SK-N-SH (cell line): Measurements from ENCODE around the gene WWC1. TPM values are rescaled to one million over a fixed set of nuclear protein-coding genes. Genes with fewer than 3 reads are reported as not detected.
A peak's percentile ranks its signal among the peaks of the same experiment; 100 is the strongest.

Experiments used
- CTCF ChIA-PET: fragments of 300-600, 350-600 bp; formaldehyde crosslinking; extraction: SDS; loops from one replicate; lab custom pipeline; 2021; lab: Yijun Ruan, JAX
- POLR2A ChIA-PET: fragments of 350-600 bp; sonication (Branson Sonifier 250); formaldehyde crosslinking; extraction: SDS; loops from one replicate; lab custom pipeline; 2020; ENCODE audit warnings: antibody characterized with exemption, inconsistent platforms; lab: Yijun Ruan, JAX
- DNase-seq: peaks from one replicate; pipeline ENCODE4 v3.0.0; 2012
- H2AFZ ChIP-seq: fragments of 200-600 bp; sonication (generic); 2 replicates; pipeline ENCODE4 v1.8.1; 2016; ENCODE audit warnings: antibody characterized with exemption, mild to moderate bottlenecking, low read depth
- H3F3A ChIP-seq: fragments of 200-600 bp; sonication (generic); replicated peaks from 2 replicates; pipeline ENCODE3; 2016; ENCODE audit warnings: antibody characterized with exemption, mild to moderate bottlenecking; ENCODE audit not compliant: insufficient read depth
- H3K27ac ChIP-seq, 2 experiments: fragments of 200-500 bp in 1 of 2; fragments of 200-600 bp in 1 of 2; sonication (Bioruptor generic) in 1 of 2; sonication (generic), shearing (Covaris generic) in 1 of 2; 2 replicates each; pipeline versions ENCODE4 v1.5.1 to v1.6.1; 2014 to 2016; ENCODE audit warnings: low read depth in 2 of 2, inconsistent platforms in 1 of 2, low read length in 1 of 2, mild to moderate bottlenecking in 1 of 2, mixed read lengths in 1 of 2
- H3K27me3 ChIP-seq: fragments of 200-600 bp; sonication (generic), shearing (Covaris generic); 2 replicates; pipeline ENCODE4 v1.6.1; 2016; ENCODE audit warnings: mixed run types; ENCODE audit not compliant: insufficient read depth
- H3K36me3 ChIP-seq, 2 experiments: fragments of 200-500 bp in 1 of 2; fragments of 200-600 bp in 1 of 2; sonication (Bioruptor generic) in 1 of 2; sonication (generic) in 1 of 2; replicated peaks in 1 of 2; 2 replicates each; pipeline versions ENCODE3 to v1.5.1; 2014 to 2016; ENCODE audit warnings: low read length in 1 of 2, mild to moderate bottlenecking in 1 of 2; ENCODE audit not compliant: insufficient read depth in 2 of 2, control insufficient read depth in 1 of 2
- H3K4me1 ChIP-seq, 2 experiments: fragments of 200-500 bp in 1 of 2; fragments of 200-600 bp in 1 of 2; sonication (Bioruptor generic) in 1 of 2; sonication (generic), shearing (Covaris generic) in 1 of 2; 2 replicates each; pipeline versions ENCODE4 v1.5.1 to v1.6.1; 2014 to 2016; ENCODE audit warnings: low read depth in 1 of 2, low read length in 1 of 2, mixed run types in 1 of 2; ENCODE audit not compliant: insufficient read depth in 2 of 2, control insufficient read depth in 1 of 2
- H3K4me2 ChIP-seq: fragments of 200-600 bp; sonication (generic), shearing (Covaris generic); 2 replicates; pipeline ENCODE4 v1.6.1; 2017; ENCODE audit warnings: mixed run types
- H3K4me3 ChIP-seq, 2 experiments: fragments of 200-500 bp in 1 of 2; fragments of 200-600 bp in 1 of 2; sonication (Bioruptor generic) in 1 of 2; sonication (generic), shearing (Covaris generic) in 1 of 2; 2 replicates each; pipeline versions ENCODE4 v1.5.1 to v1.8.1; 2014 to 2016; ENCODE audit warnings: low read depth in 2 of 2, inconsistent platforms in 1 of 2, low read length in 1 of 2, mild to moderate bottlenecking in 1 of 2, mixed read lengths in 1 of 2, moderate library complexity in 1 of 2
- H3K79me2 ChIP-seq: fragments of 200-600 bp; sonication (generic); 2 replicates; pipeline ENCODE4 v1.8.1; 2017; ENCODE audit warnings: mild to moderate bottlenecking; ENCODE audit not compliant: insufficient read depth
- H3K9ac ChIP-seq: fragments of 200-600 bp; sonication (generic); 2 replicates; pipeline ENCODE4 v1.6.1; 2017; ENCODE audit warnings: mixed run types
- H3K9me2 ChIP-seq: fragments of 200-600 bp; sonication (generic); 2 replicates; pipeline ENCODE4 v1.6.1; 2017; ENCODE audit warnings: mixed run types
- H3K9me3 ChIP-seq: fragments of 200-600 bp; sonication (generic); 2 replicates; pipeline ENCODE4 v1.6.1; 2017; ENCODE audit warnings: mixed run types, mild to moderate bottlenecking, moderate library complexity
- H4K20me1 ChIP-seq: fragments of 200-600 bp; sonication (generic); 2 replicates; pipeline ENCODE4 v1.6.1; 2017; ENCODE audit warnings: mild to moderate bottlenecking, mixed run types; ENCODE audit not compliant: insufficient read depth
- CHD2 ChIP-seq: fragments of 150-350 bp; IDR thresholded peaks from 2 replicates; pipeline ENCODE4 v1.6.1; 2018; ENCODE audit warnings: low read length; ENCODE audit not compliant: partially characterized antibody
- EP300 ChIP-seq, 2 experiments: IDR thresholded peaks; 2 replicates each; pipeline versions ENCODE4 v1.4.0 to v1.6.1; 2012; ENCODE audit warnings: borderline replicate concordance in 1 of 2, low read depth in 1 of 2, low read length in 1 of 2
- FOXM1 ChIP-seq: IDR thresholded peaks from 2 replicates; pipeline ENCODE4 v1.4.0; 2012; ENCODE audit warnings: low read depth, mild to moderate bottlenecking
- GABPA ChIP-seq: IDR thresholded peaks from 2 replicates; pipeline ENCODE4 v1.4.0; 2012; ENCODE audit warnings: low read depth, mild to moderate bottlenecking
- GATA2 ChIP-seq: sonication (generic); formaldehyde crosslinking; IDR thresholded peaks from 2 replicates; pipeline ENCODE4 v1.5.0; 2020; ENCODE audit warnings: mild to moderate bottlenecking, missing genetic modification reagents
- MXI1 ChIP-seq: IDR thresholded peaks from 2 replicates; pipeline ENCODE4 v1.6.1; 2012; ENCODE audit warnings: mild to moderate bottlenecking, low read depth, low read length, improper control_type of control experiment
- NFIC ChIP-seq: IDR thresholded peaks from 2 replicates; pipeline ENCODE4 v1.4.0; 2012; ENCODE audit warnings: borderline replicate concordance
- NRF1 ChIP-seq: IDR thresholded peaks from 2 replicates; pipeline ENCODE4 v1.6.1; 2012; ENCODE audit warnings: low read depth, mild to moderate bottlenecking, low read length
- POLR2AphosphoS5 ChIP-seq: IDR thresholded peaks from 2 replicates; pipeline ENCODE4 v1.6.1; 2012; ENCODE audit warnings: low read depth, low read length
- RAD21 ChIP-seq: IDR thresholded peaks from 2 replicates; pipeline ENCODE4 v1.6.1; 2012; ENCODE audit warnings: mild to moderate bottlenecking, low read length
- SIN3A ChIP-seq: IDR thresholded peaks from 2 replicates; pipeline ENCODE4 v1.6.1; 2012; ENCODE audit warnings: low read depth, mild to moderate bottlenecking, low read length, moderate library complexity, borderline replicate concordance
- SMC3 ChIP-seq: IDR thresholded peaks from 2 replicates; pipeline ENCODE4 v1.6.1; 2012; ENCODE audit warnings: low read depth, low read length, improper control_type of control experiment
- TCF12 ChIP-seq: IDR thresholded peaks from 2 replicates; pipeline ENCODE4 v1.4.0; 2012
- WGBS: methylation state at CpG from one replicate; pipeline ENCODE4 v1.1.6; 2017; ENCODE audit warnings: low lambda C conversion rate; 5-methylcytosine and 5-hydroxymethylcytosine counted together
- polyA plus RNA-seq, 3 experiments: library from polyadenylated mRNA; depleted of rRNA; stranded (reverse); fragments of >200 nt; gene quantifications; 2 replicates each; pipeline ENCODE4 v1.2.3, GENCODE V29; 2012
- TF ChIP-seq, protein P1 (sequence below): IDR thresholded peaks from 2 replicates; pipeline ENCODE4 v1.6.1; 2012; ENCODE audit warnings: mild to moderate bottlenecking, low read depth, low read length, moderate library complexity
- TF ChIP-seq, protein P2 (sequence below): IDR thresholded peaks from 2 replicates; pipeline ENCODE4 v1.4.0; 2012; ENCODE audit warnings: low read depth
- TF ChIP-seq, protein P3 (sequence below): IDR thresholded peaks from 2 replicates; pipeline ENCODE4 v1.4.0; 2012; ENCODE audit warnings: low read depth, borderline replicate concordance
- TF ChIP-seq, protein P4 (sequence below): IDR thresholded peaks from 2 replicates; pipeline ENCODE4; 2012
- TF ChIP-seq, protein P5 (sequence below): fragments of 200-600 bp; sonication (generic); IDR thresholded peaks from 2 replicates; pipeline ENCODE4 v1.6.1; 2017; ENCODE audit warnings: antibody characterized with exemption, mild to moderate bottlenecking, moderate library complexity

Gene WWC1
- polyA plus RNA-seq, 1 of the 3 experiments (the other 2 are of a cell fraction), result 16.9 TPM

DNA sequence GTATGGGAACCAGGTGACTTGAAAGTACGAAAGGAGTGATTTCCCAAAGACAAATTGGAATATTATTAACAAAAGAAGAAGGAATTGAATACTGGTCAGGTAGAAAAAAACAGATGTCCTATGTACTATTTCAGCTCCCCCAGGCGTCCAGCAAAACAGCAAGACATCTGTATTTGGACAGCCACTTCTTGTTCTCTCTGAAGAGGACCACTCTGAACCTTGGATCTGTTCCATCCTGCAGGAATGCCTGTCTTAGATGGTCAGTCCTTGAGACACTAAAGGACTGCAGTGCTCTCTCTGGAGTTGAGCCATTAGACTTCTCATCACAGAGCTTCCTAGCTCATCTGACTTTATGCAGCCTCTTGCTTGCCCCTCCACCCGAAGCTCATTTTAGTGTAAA is 120.4 kb downstream of the WWC1 start (continued):
- TF ChIP-seq, protein P1, sequence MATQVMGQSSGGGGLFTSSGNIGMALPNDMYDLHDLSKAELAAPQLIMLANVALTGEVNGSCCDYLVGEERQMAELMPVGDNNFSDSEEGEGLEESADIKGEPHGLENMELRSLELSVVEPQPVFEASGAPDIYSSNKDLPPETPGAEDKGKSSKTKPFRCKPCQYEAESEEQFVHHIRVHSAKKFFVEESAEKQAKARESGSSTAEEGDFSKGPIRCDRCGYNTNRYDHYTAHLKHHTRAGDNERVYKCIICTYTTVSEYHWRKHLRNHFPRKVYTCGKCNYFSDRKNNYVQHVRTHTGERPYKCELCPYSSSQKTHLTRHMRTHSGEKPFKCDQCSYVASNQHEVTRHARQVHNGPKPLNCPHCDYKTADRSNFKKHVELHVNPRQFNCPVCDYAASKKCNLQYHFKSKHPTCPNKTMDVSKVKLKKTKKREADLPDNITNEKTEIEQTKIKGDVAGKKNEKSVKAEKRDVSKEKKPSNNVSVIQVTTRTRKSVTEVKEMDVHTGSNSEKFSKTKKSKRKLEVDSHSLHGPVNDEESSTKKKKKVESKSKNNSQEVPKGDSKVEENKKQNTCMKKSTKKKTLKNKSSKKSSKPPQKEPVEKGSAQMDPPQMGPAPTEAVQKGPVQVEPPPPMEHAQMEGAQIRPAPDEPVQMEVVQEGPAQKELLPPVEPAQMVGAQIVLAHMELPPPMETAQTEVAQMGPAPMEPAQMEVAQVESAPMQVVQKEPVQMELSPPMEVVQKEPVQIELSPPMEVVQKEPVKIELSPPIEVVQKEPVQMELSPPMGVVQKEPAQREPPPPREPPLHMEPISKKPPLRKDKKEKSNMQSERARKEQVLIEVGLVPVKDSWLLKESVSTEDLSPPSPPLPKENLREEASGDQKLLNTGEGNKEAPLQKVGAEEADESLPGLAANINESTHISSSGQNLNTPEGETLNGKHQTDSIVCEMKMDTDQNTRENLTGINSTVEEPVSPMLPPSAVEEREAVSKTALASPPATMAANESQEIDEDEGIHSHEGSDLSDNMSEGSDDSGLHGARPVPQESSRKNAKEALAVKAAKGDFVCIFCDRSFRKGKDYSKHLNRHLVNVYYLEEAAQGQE, result no peak
- TF ChIP-seq TCF12, result peak; percentile 49; the same call in 1 of the 2 replicates
- TF ChIP-seq NFIC, result peak; percentile 39; the same call in 1 of the 2 replicates
- no peak for TF ChIP-seq SIN3A
- no peak; a peak in 1 of 4 replicates for TF ChIP-seq EP300 (IDR thresholded peaks at IDR 0.05; ENCODE audit: borderline replicate concordance in 1 of 2, low read depth in 1 of 2, low read length in 1 of 2)
- TF ChIP-seq SMC3, result no peak
- no peak for TF ChIP-seq NRF1
- no peak for TF ChIP-seq GATA2 (CRISPR knock-in tag)
- TF ChIP-seq, protein P2, sequence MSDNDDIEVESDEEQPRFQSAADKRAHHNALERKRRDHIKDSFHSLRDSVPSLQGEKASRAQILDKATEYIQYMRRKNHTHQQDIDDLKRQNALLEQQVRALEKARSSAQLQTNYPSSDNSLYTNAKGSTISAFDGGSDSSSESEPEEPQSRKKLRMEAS, result no peak
- no peak for TF ChIP-seq POLR2AphosphoS5
- TF ChIP-seq RAD21, result no peak
- TF ChIP-seq GABPA, result no peak
- no peak for TF ChIP-seq CHD2
- TF ChIP-seq, protein P3, sequence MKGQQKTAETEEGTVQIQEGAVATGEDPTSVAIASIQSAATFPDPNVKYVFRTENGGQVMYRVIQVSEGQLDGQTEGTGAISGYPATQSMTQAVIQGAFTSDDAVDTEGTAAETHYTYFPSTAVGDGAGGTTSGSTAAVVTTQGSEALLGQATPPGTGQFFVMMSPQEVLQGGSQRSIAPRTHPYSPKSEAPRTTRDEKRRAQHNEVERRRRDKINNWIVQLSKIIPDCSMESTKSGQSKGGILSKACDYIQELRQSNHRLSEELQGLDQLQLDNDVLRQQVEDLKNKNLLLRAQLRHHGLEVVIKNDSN, result no peak
- TF ChIP-seq FOXM1, result no peak
- TF ChIP-seq, all 33 proteins: peak for 3

DNA sequence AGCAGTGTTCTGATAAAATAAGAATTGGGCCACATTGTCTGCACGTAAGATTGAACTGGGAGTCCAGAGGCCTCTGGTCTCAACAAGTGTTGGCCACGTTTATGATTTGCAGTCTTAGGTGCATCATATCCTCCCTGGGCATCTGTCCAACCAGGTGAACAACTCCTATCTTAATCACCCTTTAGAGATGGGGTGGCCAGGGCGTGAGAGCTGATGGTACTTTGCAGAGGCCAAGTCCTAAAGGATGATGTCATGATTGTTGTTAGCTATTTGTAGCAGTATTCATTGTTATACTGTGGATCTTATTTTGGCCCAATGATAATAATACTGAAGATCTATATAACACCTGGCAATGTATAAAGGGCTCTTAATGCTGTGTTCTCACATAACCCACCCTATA is 121.6 kb downstream of the WWC1 start:
- no peak for TF ChIP-seq MXI1
- TF ChIP-seq, protein P2, result no peak
- TF ChIP-seq, protein P4, sequence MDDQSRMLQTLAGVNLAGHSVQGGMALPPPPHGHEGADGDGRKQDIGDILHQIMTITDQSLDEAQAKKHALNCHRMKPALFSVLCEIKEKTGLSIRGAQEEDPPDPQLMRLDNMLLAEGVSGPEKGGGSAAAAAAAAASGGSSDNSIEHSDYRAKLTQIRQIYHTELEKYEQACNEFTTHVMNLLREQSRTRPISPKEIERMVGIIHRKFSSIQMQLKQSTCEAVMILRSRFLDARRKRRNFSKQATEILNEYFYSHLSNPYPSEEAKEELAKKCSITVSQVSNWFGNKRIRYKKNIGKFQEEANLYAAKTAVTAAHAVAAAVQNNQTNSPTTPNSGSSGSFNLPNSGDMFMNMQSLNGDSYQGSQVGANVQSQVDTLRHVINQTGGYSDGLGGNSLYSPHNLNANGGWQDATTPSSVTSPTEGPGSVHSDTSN, result no peak
- TF ChIP-seq, protein P5, sequence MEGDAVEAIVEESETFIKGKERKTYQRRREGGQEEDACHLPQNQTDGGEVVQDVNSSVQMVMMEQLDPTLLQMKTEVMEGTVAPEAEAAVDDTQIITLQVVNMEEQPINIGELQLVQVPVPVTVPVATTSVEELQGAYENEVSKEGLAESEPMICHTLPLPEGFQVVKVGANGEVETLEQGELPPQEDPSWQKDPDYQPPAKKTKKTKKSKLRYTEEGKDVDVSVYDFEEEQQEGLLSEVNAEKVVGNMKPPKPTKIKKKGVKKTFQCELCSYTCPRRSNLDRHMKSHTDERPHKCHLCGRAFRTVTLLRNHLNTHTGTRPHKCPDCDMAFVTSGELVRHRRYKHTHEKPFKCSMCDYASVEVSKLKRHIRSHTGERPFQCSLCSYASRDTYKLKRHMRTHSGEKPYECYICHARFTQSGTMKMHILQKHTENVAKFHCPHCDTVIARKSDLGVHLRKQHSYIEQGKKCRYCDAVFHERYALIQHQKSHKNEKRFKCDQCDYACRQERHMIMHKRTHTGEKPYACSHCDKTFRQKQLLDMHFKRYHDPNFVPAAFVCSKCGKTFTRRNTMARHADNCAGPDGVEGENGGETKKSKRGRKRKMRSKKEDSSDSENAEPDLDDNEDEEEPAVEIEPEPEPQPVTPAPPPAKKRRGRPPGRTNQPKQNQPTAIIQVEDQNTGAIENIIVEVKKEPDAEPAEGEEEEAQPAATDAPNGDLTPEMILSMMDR, result no peak
- no peak for TF ChIP-seq GATA2 (CRISPR knock-in tag)
- H3K4me2 ChIP-seq, result no peak overlapping the region
- POLR2A ChIA-PET, result no interaction called here

More for the DNA sequence above, 121.6 kb downstream of the WWC1 start:
- Histone ChIP-seq H3K36me3 (peaks cover 2 to 16% of the 10 kb centered on the region in 2 experiments), H3K27ac (no peak overlapping the region), H3K27me3 (no peaks in the 10 kb centered on the region), H3K79me2 (no peaks in the 10 kb centered on the region), H3K9me2 (no peaks in the 10 kb centered on the region), H3F3A (peaks cover 31% of the 10 kb centered on the region), H3K9me3 (no peaks in the 10 kb centered on the region), H4K20me1 (no peaks in the 10 kb centered on the region), H3K4me1 (peaks cover 4 to 24% of the 10 kb centered on the region in 2 experiments; a peak in 3 of 4 replicates), H3K9ac (no peak overlapping the region), H3K4me3 (no peak overlapping the region), H2AFZ (no peak overlapping the region)
- CTCF ChIA-PET, result interaction anchor here (1.0 kb wide), 1 partner anchor 9 kb away, joined by 3 read pairs; no protein-coding TSS in a partner anchor
- WGBS, result 84% methylated on average over 3 of the region's 3 CpGs
- DNase-seq, result no peak
